ENCODE data around the gene TAP1. TPM values are rescaled to one million over a fixed set of nuclear protein-coding genes. Genes with fewer than 3 reads are reported as not detected.

TAP1 gene
- total RNA-seq, 1 experiment from 2014 or later, result 12.1 TPM

- no peak overlapping the region for H3K14ac ChIP-seq (ENCODE audit: insufficient read depth, low read length)
- H3K56ac ChIP-seq (ENCODE audit: insufficient read length, low read depth, low read length), result no peak overlapping the region
- no peaks in the 10 kb centered on the region for H3K27me3 ChIP-seq (ENCODE audit: insufficient read depth, low read length)
- 0 out of 4 replicates have a peak, but pooled peaks cover 0 to 2% of the 10 kb centered on the region in 2 experiments for H3K4me1 Mint-ChIP-seq
- H3K4me1 ChIP-seq (ENCODE audit: insufficient read depth, low read length), result no peaks in the 10 kb centered on the region
- H3K9me3 ChIP-seq (ENCODE audit: control insufficient read depth, low read depth, low read length), result no peaks in the 10 kb centered on the region
- H3K9ac ChIP-seq (ENCODE audit: extremely low read depth, insufficient read length, low read length), result no peak overlapping the region
- H2BK120ac ChIP-seq (ENCODE audit: low read depth, low read length, poor library complexity, severe bottlenecking), result no peak overlapping the region
- no peak overlapping the region for H2BK5ac ChIP-seq (ENCODE audit: insufficient read length, low read length)
- H3K23me2 ChIP-seq (ENCODE audit: insufficient read length, low read depth, low read length, poor library complexity, severe bottlenecking), result no peaks in the 10 kb centered on the region
- no peak overlapping the region for H3K23ac ChIP-seq (ENCODE audit: insufficient read length, low read depth, low read length)
- no peak for TF ChIP-seq CTCF (conservative IDR thresholded peaks at IDR 0.05)
- no peak for DNase-seq
- no peak overlapping the region for H3K27ac ChIP-seq (ENCODE audit: insufficient read length, low read depth, low read length)
- H3T11ph ChIP-seq (ENCODE audit: low read length), result no peak overlapping the region
- H3K36me3 Mint-ChIP-seq (ENCODE audit: insufficient read depth in 1 of 3, low read depth in 3 of 3), result no peaks in the 10 kb centered on the region
- H3K79me2 ChIP-seq (ENCODE audit: insufficient read depth, low read length), result no peaks in the 10 kb centered on the region
- H3K4ac ChIP-seq (ENCODE audit: low read depth, low read length), result no peak overlapping the region
- H3K27me3 Mint-ChIP-seq (ENCODE audit: low read depth), result peaks cover 19% of the 10 kb centered on the region
- no peak overlapping the region for H3K27ac Mint-ChIP-seq
- H2BK20ac ChIP-seq (ENCODE audit: low read depth, low read length, poor library complexity, severe bottlenecking), result no peak overlapping the region
- H2BK15ac ChIP-seq (ENCODE audit: low read depth, low read length), result no peak overlapping the region
- no peaks in the 10 kb centered on the region for H3K9me3 Mint-ChIP-seq
- no peak overlapping the region for H2AK5ac ChIP-seq (ENCODE audit: insufficient read length, low read length)
- no CpG with 5 or more reads among the region's 8 CpGs for WGBS (ENCODE audit: extremely low coverage, insufficient read length, low lambda C conversion rate)
- no peak overlapping the region for H4K91ac ChIP-seq (ENCODE audit: insufficient read length, low read depth, low read length)
- no peaks in the 10 kb centered on the region for H4K20me1 ChIP-seq (ENCODE audit: control insufficient read depth, insufficient read depth, insufficient read length)
- no peak overlapping the region for H4K5ac ChIP-seq (ENCODE audit: insufficient read length, low read depth, low read length)
- no peak overlapping the region for H2BK12ac ChIP-seq (ENCODE audit: insufficient read length, low read depth, low read length)
- no peak overlapping the region for H3K4me2 ChIP-seq (ENCODE audit: insufficient read depth, insufficient read length, low read length)
- H3K18ac ChIP-seq (ENCODE audit: insufficient read length, low read depth, low read length), result no peak overlapping the region
- H3K4me3 Mint-ChIP-seq, result no peak overlapping the region
- no peak overlapping the region for H4K8ac ChIP-seq (replicated peaks; ENCODE audit: insufficient read length, low read depth, low read length)
- no peak overlapping the region for H2AFZ ChIP-seq (ENCODE audit: low read length)
- no peaks in the 10 kb centered on the region for H3K79me1 ChIP-seq (ENCODE audit: insufficient read depth, low read depth, low read length, poor library complexity, severe bottlenecking)
These were observed 14.2 kb upstream of the TAP1 start for GRCh38 chr6:32867554-32868256.
